IMR-90 (cell line): Measurements from ENCODE around the gene WNT6. TPM values are rescaled to one million over a fixed set of nuclear protein-coding genes. Genes with fewer than 3 reads are reported as not detected.

Source experiments
- ATAC-seq: fragments of 200-7000 bp; cut with Tn5 transposase; 2 replicates; pipeline ENCODE4 v1.9.1; 2020; ENCODE audit warnings: low read depth, mild to moderate bottlenecking, moderate library complexity
- BruUV-seq: library from RNA; stranded (reverse); fragments of 400-500 nt; replicated peaks from 2 replicates; lab custom pipeline; 2021; lab: Mats Ljungman, UMichigan
- CTCF ChIA-PET: fragments of 300-600 bp; formaldehyde crosslinking; extraction: SDS; loops from one replicate; lab custom pipeline; 2021; ENCODE audit warnings: antibody characterized with exemption; lab: Yijun Ruan, JAX
- POLR2A ChIA-PET: fragments of 300-600 bp; sonication (Branson Sonifier 250); formaldehyde crosslinking; loops from one replicate; lab custom pipeline; 2022; ENCODE audit warnings: antibody characterized with exemption; ENCODE audit not compliant: unreplicated experiment; lab: Charles Lee
- DNase-seq: peaks from one replicate; pipeline ENCODE4 v3.0.0; 2013
- H2AFZ ChIP-seq: replicated peaks from 2 replicates; pipeline ENCODE3; 2013; ENCODE audit warnings: low read length, mild to moderate bottlenecking; ENCODE audit not compliant: poor library complexity
- H2AK5ac ChIP-seq: 2 replicates; pipeline ENCODE4 v1.6.1; 2013; ENCODE audit warnings: low read depth, low read length, inconsistent platforms
- H2AK9ac ChIP-seq: replicated peaks from 2 replicates; pipeline ENCODE3; 2013; ENCODE audit warnings: mild to moderate bottlenecking, low read depth, low read length, moderate library complexity; ENCODE audit not compliant: poor library complexity
- H2BK120ac ChIP-seq: 2 replicates; pipeline ENCODE4 v1.6.1; 2013; ENCODE audit warnings: low read depth, low read length, inconsistent platforms
- H2BK15ac ChIP-seq: 3 replicates; pipeline ENCODE4 v1.6.1; 2013; ENCODE audit warnings: low read depth, low read length, inconsistent platforms
- H2BK20ac ChIP-seq: 2 replicates; pipeline ENCODE4 v1.6.1; 2013; ENCODE audit warnings: low read depth, mild to moderate bottlenecking, inconsistent platforms, low read length, moderate library complexity
- H2BK5ac ChIP-seq: 2 replicates; pipeline ENCODE4 v1.6.1; 2013; ENCODE audit warnings: mild to moderate bottlenecking, low read depth, low read length, inconsistent platforms; ENCODE audit not compliant: poor library complexity, severe bottlenecking
- H3K14ac ChIP-seq: replicated peaks from 2 replicates; pipeline ENCODE4 v1.6.1; 2013; ENCODE audit warnings: low read depth, low read length, inconsistent platforms
- H3K18ac ChIP-seq: 2 replicates; pipeline ENCODE4 v1.6.1; 2013; ENCODE audit warnings: low read depth, low read length, control low read depth
- H3K23ac ChIP-seq: 2 replicates; pipeline ENCODE4 v1.6.1; 2013; ENCODE audit warnings: low read depth, low read length, inconsistent platforms
- H3K27ac ChIP-seq: 2 replicates; pipeline ENCODE4 v1.5.1; 2013; ENCODE audit warnings: mild to moderate bottlenecking, control low read depth, low read length; ENCODE audit not compliant: insufficient read depth
- H3K27me3 ChIP-seq: 2 replicates; pipeline ENCODE4 v1.6.1; 2013; ENCODE audit warnings: low read length; ENCODE audit not compliant: control insufficient read depth, insufficient read depth
- H3K36me3 ChIP-seq: 2 replicates; pipeline ENCODE4 v1.6.1; 2013; ENCODE audit warnings: low read length, mixed read lengths; ENCODE audit not compliant: control insufficient read depth, insufficient read depth
- H3K4ac ChIP-seq: 2 replicates; pipeline ENCODE4 v1.6.1; 2013; ENCODE audit warnings: low read depth, low read length, inconsistent platforms
- H3K4me1 ChIP-seq: 2 replicates; pipeline ENCODE4 v1.6.1; 2013; ENCODE audit warnings: low read length, mixed read lengths; ENCODE audit not compliant: control insufficient read depth, insufficient read depth
- H3K4me2 ChIP-seq: 2 replicates; pipeline ENCODE4 v1.6.1; 2013; ENCODE audit warnings: low read depth, mild to moderate bottlenecking, control low read depth, low read length, moderate library complexity
- H3K4me3 ChIP-seq: 2 replicates; pipeline ENCODE4 v1.5.1; 2013; ENCODE audit warnings: low read depth, mild to moderate bottlenecking, control low read depth, low read length, moderate library complexity; ENCODE audit not compliant: insufficient read depth
- H3K56ac ChIP-seq: 2 replicates; pipeline ENCODE4 v1.6.1; 2013; ENCODE audit warnings: low read length, inconsistent platforms; ENCODE audit not compliant: insufficient read depth; ENCODE audit errors: extremely low read depth
- H3K79me1 ChIP-seq, 2 experiments: 2 replicates each; pipeline ENCODE4 v1.6.1; 2013; ENCODE audit warnings: low read length in 2 of 2, inconsistent platforms in 1 of 2, low read depth in 1 of 2
- H3K9ac ChIP-seq: 2 replicates; pipeline ENCODE4 v1.6.1; 2013; ENCODE audit warnings: low read depth, low read length, control low read depth
- H3K9me1 ChIP-seq: 2 replicates; pipeline ENCODE4 v1.6.1; 2013; ENCODE audit warnings: low read length, inconsistent platforms; ENCODE audit not compliant: insufficient read depth
- H3K9me3 ChIP-seq: 2 replicates; pipeline ENCODE4 v1.6.1; 2013; ENCODE audit warnings: low read length; ENCODE audit not compliant: control insufficient read depth, insufficient read depth
- H4K20me1 ChIP-seq: 2 replicates; pipeline ENCODE4 v1.6.1; 2013; ENCODE audit warnings: low read length, inconsistent platforms; ENCODE audit not compliant: insufficient read depth
- H4K5ac ChIP-seq: 2 replicates; pipeline ENCODE4 v1.6.1; 2013; ENCODE audit warnings: mild to moderate bottlenecking, low read depth, low read length, control low read depth
- H4K8ac ChIP-seq, 2 experiments: 2 replicates each; pipeline ENCODE4 v1.6.1; 2013; ENCODE audit warnings: low read depth in 2 of 2, low read length in 2 of 2, control low read depth in 1 of 2, inconsistent platforms in 1 of 2
- H4K91ac ChIP-seq: 2 replicates; pipeline ENCODE4 v1.6.1; 2013; ENCODE audit warnings: low read depth, low read length, inconsistent platforms; ENCODE audit not compliant: insufficient read depth
- BHLHE40 ChIP-seq: fragments of 150-350 bp; IDR thresholded peaks from 2 replicates; pipeline ENCODE4 v1.6.1; 2016; ENCODE audit warnings: mild to moderate bottlenecking, low read depth, low read length
- ELK1 ChIP-seq: fragments of 150-350 bp; IDR thresholded peaks from 2 replicates; pipeline ENCODE4 v1.6.1; 2016; ENCODE audit warnings: low read depth, mild to moderate bottlenecking, low read length, moderate library complexity, borderline replicate concordance
- FOS ChIP-seq: fragments of 150-350 bp; IDR thresholded peaks from 2 replicates; pipeline ENCODE4 v1.6.1; 2016; ENCODE audit warnings: low read depth, low read length
- MAFK ChIP-seq: IDR thresholded peaks from 2 replicates; pipeline ENCODE4 v1.6.1; 2012; ENCODE audit warnings: low read depth, low read length, improper control_type of control experiment
- NFE2L2 ChIP-seq: fragments of 150-350 bp; IDR thresholded peaks from 2 replicates; pipeline ENCODE4 v1.6.1; 2016; ENCODE audit warnings: low read depth, mild to moderate bottlenecking, low read length
- POLR2A ChIP-seq: IDR thresholded peaks from 2 replicates; pipeline ENCODE4 v1.6.1; 2012; ENCODE audit warnings: mild to moderate bottlenecking, low read depth, low read length
- RAD21 ChIP-seq: IDR thresholded peaks from 2 replicates; pipeline ENCODE4 v1.6.1; 2012; ENCODE audit warnings: low read length, improper control_type of control experiment
- RCOR1 ChIP-seq: IDR thresholded peaks from 2 replicates; pipeline ENCODE4 v1.6.1; 2012; ENCODE audit warnings: mild to moderate bottlenecking, low read length, improper control_type of control experiment; ENCODE audit not compliant: insufficient replicate concordance
- RFX5 ChIP-seq: IDR thresholded peaks from 2 replicates; pipeline ENCODE4 v1.8.0; 2012; ENCODE audit warnings: low read depth, mild to moderate bottlenecking, low read length, moderate library complexity
- SMC3 ChIP-seq: fragments of 150-350 bp; IDR thresholded peaks from 2 replicates; pipeline ENCODE4 v1.6.1; 2016; ENCODE audit warnings: low read depth, mild to moderate bottlenecking, antibody characterized with exemption, low read length, moderate library complexity
- WGBS, 2 experiments: methylation state at CpG; one replicate each; pipeline versions ENCODE4 v1.1.5 to v1.1.7; 2013; ENCODE audit warnings: missing lambda C conversion rate in 2 of 2; ENCODE audit not compliant: insufficient read length in 1 of 2; ENCODE audit errors: extremely low coverage in 2 of 2; 5-methylcytosine and 5-hydroxymethylcytosine counted together
- dilution Hi-C: fragments of 300-500 bp; cut with HindIII; formaldehyde crosslinking; loops from one replicate; pipeline ENCODE4 v1.14.3; 2018; ENCODE audit warnings: low sequenced_read_pairs; ENCODE audit not compliant: unreplicated experiment
- in situ Hi-C: fragments of 300-500 bp; cut with MboI; formaldehyde crosslinking; loops from 3 replicates; pipeline ENCODE4 v1.14.3; 2019; ENCODE audit warnings: low sequenced_read_pairs, inconsistent platforms, mixed read lengths
- intact Hi-C: fragments of 100-400 bp; cut with micrococcal nuclease; formaldehyde crosslinking; loops from 2 replicates; pipeline ENCODE4 v1.10.0; 2022
- polyA plus RNA-seq, 3 experiments: library from polyadenylated mRNA; depleted of rRNA; stranded (reverse); fragments of >200 nt; gene quantifications; 2 replicates each; pipeline ENCODE4 v1.2.3, GENCODE V29; 2012; ENCODE audit warnings: low replicate concordance in 1 of 3
- total RNA-seq: library from RNA; depleted of rRNA; stranded (reverse); fragments of >200 nt; gene quantifications from 2 replicates; pipeline ENCODE4 v1.2.3, GENCODE V29; 2012

Gene WNT6
- total and polyA plus RNA-seq, 2 of the 4 experiments (the other 2 are of a cell fraction), result not detected

- TF ChIP-seq FOS, result no peak
- no peak for TF ChIP-seq SMC3
- no peak for TF ChIP-seq RFX5
- no peak for TF ChIP-seq ELK1
- TF ChIP-seq RAD21, result no peak
- no peak for TF ChIP-seq RCOR1
- no peak for TF ChIP-seq BHLHE40
- no peak for TF ChIP-seq POLR2A
- no peak for TF ChIP-seq MAFK
- no peak for TF ChIP-seq NFE2L2
- Histone ChIP-seq H3K36me3 (no peaks in the 10 kb centered on the region), H2BK15ac (no peak overlapping the region), H4K20me1 (no peaks in the 10 kb centered on the region; the same call in 1 of the 2 replicates), H3K23ac (no peak overlapping the region), H3K27ac (no peak overlapping the region), H4K5ac (no peak overlapping the region), H4K91ac (no peak overlapping the region), H3K4ac (no peak overlapping the region), H3K4me3 (no peak overlapping the region), H3K27me3 (peaks cover 90% of the 10 kb centered on the region), H3K4me1 (no peaks in the 10 kb centered on the region), H2AK5ac (no peak overlapping the region), H2BK120ac (no peak overlapping the region), H3K9me1 (no peaks in the 10 kb centered on the region; the same call in 1 of the 2 replicates), H3K9ac (no peak overlapping the region), H2BK20ac (no peak overlapping the region), H2BK5ac (no peak overlapping the region), H3K79me1 (no peaks in the 10 kb centered on the region), H4K8ac (no peak overlapping the region), H2AFZ (no peak overlapping the region), H3K14ac (no peak overlapping the region), H3K9me3 (peaks cover 1% of the 10 kb centered on the region; the same call in 1 of the 2 replicates), H3K4me2 (no peak overlapping the region), H3K18ac (no peak overlapping the region), H3K56ac (no peak overlapping the region), H2AK9ac (no peak overlapping the region)
- CTCF ChIA-PET, result interaction anchor here (1.5 kb wide), 1 partner anchor 16 kb away, joined by 4 read pairs; no protein-coding TSS in a partner anchor
- WGBS, 2 experiments, result no CpG with 5 or more reads among the region's 1 CpG
- no TSS peak for BruUV-seq
- dilution Hi-C loops (no loop called here), intact Hi-C loops (no loop called here), in situ Hi-C loops (no loop called here)
- DNase-seq (no peak), ATAC-seq (no peak)
- POLR2A ChIA-PET, result no interaction called here
Measured at GRCh38 chr2:218882461-218882816, 22.8 kb downstream of the WNT6 start.
